Pancreas (tissue), 10 donors: ENCODE measurements around the gene TPP2. TPM values are rescaled to one million over a fixed set of nuclear protein-coding genes. Genes with fewer than 3 reads are reported as not detected.

ENCODE experiments used
- ATAC-seq, 4 donors: fragments of 200-7000 bp; cut with Tn5 transposase; one replicate each; pipeline versions ENCODE4 v1.8.0 to v1.9.1; 2020; ENCODE audit warnings: mild to moderate bottlenecking in 4 of 4, moderate library complexity in 4 of 4
- DNase-seq, 6 donors: peaks; one replicate each; pipeline ENCODE4 v3.0.0-alpha.2; 2020
- FAIRE-seq: peaks from 2 replicates; lab custom pipeline; 2012; peaks lifted over from hg19 to GRCh38; lab: Jason Lieb, UNC
- H3K27ac ChIP-seq, 4 donors: fragments of 200-600 bp; sonication (generic); 1 replicate in 3 of 4; 2 replicates in 1 of 4; pipeline versions ENCODE4 v1.5.0 to v1.8.0; 2020
- H3K27me3 ChIP-seq, 4 donors: fragments of 200-600 bp; one replicate each; pipeline ENCODE4 v1.8.0; 2021
- H3K36me3 ChIP-seq, 3 donors: fragments of 200-600 bp; sonication (generic) in 1 of 3; one replicate each; pipeline versions ENCODE4 v1.5.0 to v1.8.0; 2020 to 2021
- H3K4me1 ChIP-seq, 3 donors: fragments of 200-600 bp; one replicate each; pipeline ENCODE4 v1.8.0; 2021
- H3K4me3 ChIP-seq, 4 donors: fragments of 200-600 bp; sonication (generic) in 2 of 4; one replicate each; pipeline versions ENCODE4 v1.5.0 to v1.8.0; 2020 to 2021
- H3K9me3 ChIP-seq, 4 donors: fragments of 200-600 bp; one replicate each; pipeline ENCODE4 v1.8.0; 2021
- CTCF ChIP-seq, 4 donors: fragments of 200-600 bp; sonication (generic) in 3 of 4; IDR thresholded peaks; one replicate each; pipeline versions ENCODE4 v1.5.0 to v1.8.0; 2021; ENCODE audit warnings: antibody characterized with exemption in 4 of 4
- WGBS, 2 donors: extraction: QIAGEN DNeasy Blood & Tissue Kit; methylation state at CpG; one replicate each; pipeline ENCODE4 v1.1.7; 2013; 5-methylcytosine and 5-hydroxymethylcytosine counted together
- intact Hi-C, 3 donors: fragments of 100-400 bp; cut with DNase I; formaldehyde crosslinking; loops; one replicate each; pipeline versions ENCODE4 v1.11.1 to v1.14.2; 2022
- polyA plus RNA-seq, 2 donors: library from polyadenylated mRNA; stranded (reverse); fragments of 200-250 nt; gene quantifications; one replicate each; pipeline ENCODE4 v1.2.3, GENCODE V29; 2013
- total RNA-seq, 6 donors: library from RNA; stranded (reverse); fragmentation: NEBNext Ultra II Directional in 4 of 6; extraction: Animal tissue kit (Norgen Biotek cat#: 25700) in 4 of 6; gene quantifications; one replicate each; pipeline versions ENCODE4 v1.2.1 to v1.2.4, GENCODE V29; 2021 to 2023
- donor health status: healthy with polysubstance abuse.
- donor health status: DM: no; HTN: no; CAD: no; lungs with moderate emphysema.
- donor health status: DM: no; HTN: no; CAD: no.
- donor health status: control.
- donor health status: control.
- donor health status: Bipolar disorder and iron deficiency.
- donor health status: DM: yes; HTN: yes; CAD: no.
- donor health status: DM: no; HTN: no; CAD: no.
- donor health status: DM: no; HTN: no; CAD: no.
- donor health status: DM: yes; HTN: yes; CAD: no.

The TPP2 gene
- total and polyA plus RNA-seq, 8 donors: 9.5 to 22.3 (median 15.9) TPM

- Histone ChIP-seq H3K36me3 (no peaks in the 10 kb centered on the region), H3K27me3 (no peaks in the 10 kb centered on the region), H3K9me3 (no peaks in the 10 kb centered on the region), H3K27ac (no peak overlapping the region), H3K4me3 (no peak overlapping the region), H3K4me1 (no peaks in the 10 kb centered on the region)
- intact Hi-C loops: no loop called here
- no peak for TF ChIP-seq CTCF (IDR thresholded peaks at IDR 0.05)
- FAIRE-seq (no peak), DNase-seq (no peak), ATAC-seq (no peak)
- WGBS, 2 donors: 66 to 71% methylated on average over 8 of the region's 8 CpGs
These were observed 106.4 kb downstream of the TPP2 start for GRCh38 chr13:102702965-102703725.

- Histone ChIP-seq H3K27ac (no peak overlapping the region), H3K4me1 (no peaks in the 10 kb centered on the region), H3K36me3 (no peaks in the 10 kb centered on the region), H3K27me3 (no peaks in the 10 kb centered on the region), H3K4me3 (no peak overlapping the region), H3K9me3 (no peaks in the 10 kb centered on the region)
- ATAC-seq (no peak), DNase-seq (no peak), FAIRE-seq (no peak)
- no peak for TF ChIP-seq CTCF (IDR thresholded peaks at IDR 0.05)
- intact Hi-C loops: no loop called here
These were observed 106.9 kb downstream of the TPP2 start for GRCh38 chr13:102703726-102704035.

- Histone ChIP-seq H3K27me3 (no peaks in the 10 kb centered on the region), H3K4me1 (no peaks in the 10 kb centered on the region), H3K27ac (no peak overlapping the region), H3K9me3 (no peaks in the 10 kb centered on the region), H3K36me3 (no peaks in the 10 kb centered on the region), H3K4me3 (no peak overlapping the region)
- ATAC-seq: no peak
- intact Hi-C loops: no loop called here
- FAIRE-seq: no peak
- no peak for DNase-seq
- no peak for TF ChIP-seq CTCF (IDR thresholded peaks at IDR 0.05)
- 61 to 69% methylated on average over 6 of the region's 6 CpGs for WGBS, 2 donors
These were observed 107.7 kb downstream of the TPP2 start for GRCh38 chr13:102704238-102705058.

GRCh38 chr13:102707467-102707866, 110.7 kb downstream of the TPP2 start:
- 6 to 7% methylated on average over 4 of the region's 4 CpGs for WGBS, 2 donors
- no peak overlapping the region for H3K27ac ChIP-seq
- ATAC-seq (peak in 2 of 4 donors; percentile 25 to 65), FAIRE-seq (no peak), DNase-seq (no peak)
- intact Hi-C loops: no loop called here
- H3K36me3 ChIP-seq: no peaks in the 10 kb centered on the region
- no peaks in the 10 kb centered on the region for H3K27me3 ChIP-seq
- no peak for TF ChIP-seq CTCF (IDR thresholded peaks at IDR 0.05)
- H3K4me3 ChIP-seq: no peak overlapping the region
- H3K4me1 ChIP-seq: no peaks in the 10 kb centered on the region
- no peaks in the 10 kb centered on the region for H3K9me3 ChIP-seq

GRCh38 chr13:102708211-102708610, 111.4 kb downstream of the TPP2 start:
- DNase-seq: no peak
- Histone ChIP-seq H3K4me3 (no peak overlapping the region), H3K4me1 (no peaks in the 10 kb centered on the region), H3K9me3 (no peaks in the 10 kb centered on the region), H3K36me3 (no peaks in the 10 kb centered on the region), H3K27me3 (no peaks in the 10 kb centered on the region), H3K27ac (no peak overlapping the region)
- ATAC-seq: no peak
- FAIRE-seq: no peak
- WGBS, 2 donors: 18 to 28% methylated on average over 2 of the region's 2 CpGs
- intact Hi-C loops: no loop called here
- TF ChIP-seq CTCF (IDR thresholded peaks at IDR 0.05): no peak
